GM23248 (cell line): Measurements from ENCODE around the gene FAM240A.

Source experiments
- EZH2 ChIP-seq: fragments of 200-600 bp; sonication (generic); IDR thresholded peaks from 2 replicates; pipeline ENCODE4 v1.6.1; 2018; ENCODE audit warnings: antibody characterized with exemption, mild to moderate bottlenecking; ENCODE audit not compliant: insufficient read depth, poor library complexity, severe bottlenecking
- EZH2phosphoT487 ChIP-seq: fragments of 200-600 bp; sonication (generic); IDR thresholded peaks from 2 replicates; pipeline ENCODE4 v1.6.1; 2018; ENCODE audit warnings: antibody characterized with exemption, moderate library complexity, mild to moderate bottlenecking, low read depth; ENCODE audit not compliant: insufficient read depth

DNA sequence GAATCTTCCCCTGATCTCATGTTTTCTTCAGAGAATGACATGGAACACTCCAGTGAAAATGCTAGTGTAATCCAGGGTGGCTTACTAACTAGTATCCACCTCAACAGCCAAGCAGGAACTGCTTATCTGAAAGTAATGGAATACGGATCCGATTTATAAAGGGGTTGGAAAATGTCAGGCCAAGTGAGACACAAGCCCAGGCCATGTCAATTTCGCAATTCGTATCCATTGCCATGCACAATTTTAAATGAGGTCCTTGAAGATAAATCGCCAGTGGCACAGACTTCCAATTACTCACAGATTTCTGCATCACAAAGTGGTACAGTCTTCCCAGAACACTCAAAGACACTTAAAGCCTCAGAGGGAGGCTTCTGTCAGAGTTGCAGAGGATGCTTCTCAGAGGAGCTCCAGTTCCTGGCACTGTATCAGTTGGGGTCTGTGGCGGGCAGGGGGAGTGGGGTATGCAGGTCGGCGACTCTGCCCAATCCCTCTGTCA lies 16.5 kb upstream of the FAM240A start:
- TF ChIP-seq EZH2phosphoT487 (no peak), EZH2 (no peak)
